Hepatocyte (in vitro differentiated cells): ENCODE data around the gene ADTRP. TPM values are rescaled to one million over a fixed set of nuclear protein-coding genes. Genes with fewer than 3 reads are reported as not detected.
"Not testable (repeated sequence)": the region's sequence is repeated elsewhere in the genome, so short reads cannot be mapped to it uniquely, and the experiment has no call there.

ENCODE experiments used
- DNase-seq: peaks from one replicate; pipeline ENCODE4 v3.0.0-alpha.2; 2016; ENCODE audit warnings: low spot score
- H2AFZ ChIP-seq: fragments of 200-600 bp; sonication (generic); 2 replicates; pipeline ENCODE4 v1.6.0; 2016; ENCODE audit warnings: antibody characterized with exemption, mild to moderate bottlenecking
- H3K27ac ChIP-seq: fragments of 200-600 bp; sonication (generic); 2 replicates; pipeline ENCODE4 v1.5.1; 2016; ENCODE audit warnings: mild to moderate bottlenecking
- H3K27me3 ChIP-seq: fragments of 200-600 bp; sonication (generic); 2 replicates; pipeline ENCODE4 v1.6.1; 2016
- H3K36me3 ChIP-seq: fragments of 200-600 bp; sonication (generic); replicated peaks from 2 replicates; pipeline ENCODE4 v1.5.1; 2016; ENCODE audit warnings: low read depth; ENCODE audit not compliant: insufficient read depth
- H3K4me1 ChIP-seq: fragments of 200-600 bp; sonication (generic); 2 replicates; pipeline ENCODE4 v1.5.1; 2016; ENCODE audit warnings: mild to moderate bottlenecking, moderate library complexity; ENCODE audit not compliant: insufficient read depth
- H3K4me2 ChIP-seq: fragments of 200-600 bp; sonication (generic); 2 replicates; pipeline ENCODE4 v1.6.0; 2016
- H3K4me3 ChIP-seq: fragments of 200-600 bp; sonication (generic); 2 replicates; pipeline ENCODE4 v1.5.1; 2016; ENCODE audit warnings: mild to moderate bottlenecking
- H3K79me2 ChIP-seq: fragments of 200-600 bp; sonication (generic); 2 replicates; pipeline ENCODE4 v1.6.0; 2017; ENCODE audit warnings: mild to moderate bottlenecking
- H3K9me2 ChIP-seq: fragments of 200-600 bp; sonication (generic); replicated peaks from 2 replicates; pipeline ENCODE4 v1.6.0; 2017; ENCODE audit warnings: mild to moderate bottlenecking; ENCODE audit not compliant: insufficient read depth
- H3K9me3 ChIP-seq: fragments of 200-600 bp; sonication (generic); 2 replicates; pipeline ENCODE4 v1.5.1; 2016; ENCODE audit warnings: low read depth, mild to moderate bottlenecking
- H4K20me1 ChIP-seq: fragments of 200-600 bp; sonication (generic); 2 replicates; pipeline ENCODE4 v1.6.0; 2016; ENCODE audit warnings: mild to moderate bottlenecking; ENCODE audit not compliant: insufficient read depth, poor library complexity, severe bottlenecking
- EZH2 ChIP-seq: fragments of 200-600 bp; sonication (generic); IDR thresholded peaks from 2 replicates; pipeline ENCODE4 v1.6.1; 2016; ENCODE audit warnings: antibody characterized with exemption, mild to moderate bottlenecking, borderline replicate concordance
- EZH2phosphoT487 ChIP-seq: fragments of 200-600 bp; sonication (generic); IDR thresholded peaks from one replicate; pipeline ENCODE4 v1.6.1; 2018; ENCODE audit warnings: antibody characterized with exemption, mild to moderate bottlenecking, low read depth, moderate library complexity; ENCODE audit not compliant: unreplicated experiment, severe bottlenecking
- WGBS: methylation state at CpG from one replicate; pipeline ENCODE4 v1.1.6; 2016; ENCODE audit warnings: low lambda C conversion rate; ENCODE audit errors: missing lambda C conversion rate; 5-methylcytosine and 5-hydroxymethylcytosine counted together
- polyA plus RNA-seq: library from polyadenylated mRNA; unstranded; fragments of >200 nt; fragmentation: Nextera tagmentation; extraction: Ambion mirVana; gene quantifications from 2 replicates; pipeline ENCODE4 v1.2.1, GENCODE V29; 2016
- total RNA-seq: library from RNA; depleted of rRNA; stranded (reverse); fragments of >200 nt; gene quantifications from 2 replicates; pipeline ENCODE4 v1.2.3, GENCODE V29; 2014
- TF ChIP-seq, protein P1 (sequence below): fragments of 200-600 bp; sonication (generic); IDR thresholded peaks from 2 replicates; pipeline ENCODE4 v1.5.1; 2016; ENCODE audit warnings: antibody characterized with exemption, mild to moderate bottlenecking; ENCODE audit not compliant: poor library complexity

ADTRP gene
- total and polyA plus RNA-seq, 2 experiments from 2014 or later = 4.1 to 9.8 TPM

DNA sequence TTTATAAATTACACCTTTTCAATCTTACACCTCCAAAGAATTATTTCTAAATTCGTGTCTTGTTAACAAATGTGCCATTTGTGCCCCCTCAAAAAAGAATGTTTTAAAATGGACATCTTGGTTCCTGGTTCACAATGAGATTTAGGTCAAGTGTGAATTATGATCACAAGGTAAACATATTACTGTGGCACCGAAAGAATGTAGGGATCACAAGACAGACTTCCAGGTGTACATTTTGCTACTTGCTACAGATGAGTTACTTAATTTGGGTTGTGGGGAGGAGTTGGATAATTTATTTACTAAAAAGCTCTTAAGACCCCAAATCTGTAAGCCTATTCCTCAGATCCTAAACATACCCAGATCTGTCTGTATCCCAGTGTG lies 25.0 kb upstream of the ADTRP start:
- no peak for TF ChIP-seq EZH2
- TF ChIP-seq, protein P1, sequence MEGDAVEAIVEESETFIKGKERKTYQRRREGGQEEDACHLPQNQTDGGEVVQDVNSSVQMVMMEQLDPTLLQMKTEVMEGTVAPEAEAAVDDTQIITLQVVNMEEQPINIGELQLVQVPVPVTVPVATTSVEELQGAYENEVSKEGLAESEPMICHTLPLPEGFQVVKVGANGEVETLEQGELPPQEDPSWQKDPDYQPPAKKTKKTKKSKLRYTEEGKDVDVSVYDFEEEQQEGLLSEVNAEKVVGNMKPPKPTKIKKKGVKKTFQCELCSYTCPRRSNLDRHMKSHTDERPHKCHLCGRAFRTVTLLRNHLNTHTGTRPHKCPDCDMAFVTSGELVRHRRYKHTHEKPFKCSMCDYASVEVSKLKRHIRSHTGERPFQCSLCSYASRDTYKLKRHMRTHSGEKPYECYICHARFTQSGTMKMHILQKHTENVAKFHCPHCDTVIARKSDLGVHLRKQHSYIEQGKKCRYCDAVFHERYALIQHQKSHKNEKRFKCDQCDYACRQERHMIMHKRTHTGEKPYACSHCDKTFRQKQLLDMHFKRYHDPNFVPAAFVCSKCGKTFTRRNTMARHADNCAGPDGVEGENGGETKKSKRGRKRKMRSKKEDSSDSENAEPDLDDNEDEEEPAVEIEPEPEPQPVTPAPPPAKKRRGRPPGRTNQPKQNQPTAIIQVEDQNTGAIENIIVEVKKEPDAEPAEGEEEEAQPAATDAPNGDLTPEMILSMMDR = no peak
- H3K4me3 ChIP-seq = no peak overlapping the region
- H3K79me2 ChIP-seq = no peaks in the 10 kb centered on the region
- peak overlapping the region; percentile 62 for H3K27ac ChIP-seq
- H4K20me1 ChIP-seq = no peaks in the 10 kb centered on the region
- H3K27me3 ChIP-seq = no peaks in the 10 kb centered on the region
- H3K9me2 ChIP-seq = no peaks in the 10 kb centered on the region
- 71% methylated on average over 2 of the region's 2 CpGs for WGBS
- H2AFZ ChIP-seq = no peak overlapping the region
- no peak overlapping the region for H3K4me2 ChIP-seq
- H3K9me3 ChIP-seq = no peaks in the 10 kb centered on the region
- DNase-seq = no peak
- no peaks in the 10 kb centered on the region for H3K36me3 ChIP-seq
- H3K4me1 ChIP-seq = peaks cover 21% of the 10 kb centered on the region

DNA sequence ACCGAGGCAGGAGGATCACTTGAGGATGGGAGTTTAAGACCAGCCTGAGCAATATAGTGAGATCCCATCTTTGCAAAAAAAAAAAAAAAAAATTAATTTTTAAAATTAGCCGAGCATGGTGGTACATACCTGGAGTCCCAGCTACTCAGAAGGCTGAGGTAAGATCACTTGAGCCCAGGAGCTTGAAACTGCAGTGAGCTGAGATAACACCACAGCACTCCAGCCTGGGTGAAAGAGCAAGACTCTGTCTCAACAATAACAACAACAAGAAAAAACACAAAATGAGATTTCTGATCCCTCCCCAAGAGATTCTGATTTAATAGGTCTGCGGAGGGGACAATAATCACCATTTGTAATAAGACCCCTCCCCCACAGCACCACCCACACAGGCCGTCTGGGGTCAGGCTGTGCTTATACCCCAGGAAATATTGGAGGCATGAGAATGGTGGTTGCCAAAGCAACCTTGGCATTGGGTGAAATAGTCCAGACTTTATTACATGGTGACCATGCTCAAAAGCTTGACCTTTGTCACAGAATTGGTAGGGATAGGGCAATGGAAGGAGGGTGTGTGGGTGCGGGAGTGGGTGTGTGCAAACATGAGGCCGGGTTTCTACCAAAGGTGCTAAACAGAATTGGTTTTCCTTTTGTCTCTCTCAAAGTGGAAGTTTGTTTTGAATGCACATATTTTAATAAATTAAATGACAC lies 24.4 kb upstream of the ADTRP start:
- no peak overlapping the region for H3K4me3 ChIP-seq
- TF ChIP-seq, protein P1 = no peak
- TF ChIP-seq EZH2 (no peak), EZH2phosphoT487 (no peak)
- 73% methylated on average over 6 of the region's 6 CpGs for WGBS
- no peaks in the 10 kb centered on the region for H3K9me3 ChIP-seq
- no peaks in the 10 kb centered on the region for H3K9me2 ChIP-seq
- no peaks in the 10 kb centered on the region for H4K20me1 ChIP-seq
- H3K27ac ChIP-seq = peak overlapping the region; percentile 62
- H3K4me2 ChIP-seq = no peak overlapping the region
- H3K36me3 ChIP-seq = no peaks in the 10 kb centered on the region
- no peak for DNase-seq
- H3K4me1 ChIP-seq = peaks cover 21% of the 10 kb centered on the region
- no peak overlapping the region for H2AFZ ChIP-seq
- H3K27me3 ChIP-seq = no peaks in the 10 kb centered on the region
- no peaks in the 10 kb centered on the region for H3K79me2 ChIP-seq

DNA sequence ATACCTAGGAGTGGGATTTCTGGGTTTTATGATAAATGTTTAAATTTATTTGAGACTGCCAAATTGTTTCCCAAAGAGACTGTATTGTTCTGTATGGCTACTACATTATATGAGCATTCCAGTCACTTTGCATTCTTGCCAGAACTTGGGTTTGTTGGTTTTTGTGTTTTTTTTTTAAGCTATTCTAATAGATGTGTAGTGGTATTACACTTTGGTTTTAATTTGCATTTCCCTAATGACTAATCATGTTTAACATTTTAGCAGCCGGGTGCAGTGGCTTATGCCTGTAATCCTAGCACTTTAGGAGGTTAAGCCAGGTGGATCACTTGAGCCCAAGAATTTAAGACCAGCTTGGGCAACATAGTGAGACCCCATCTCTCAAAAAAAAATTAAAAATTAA lies 21.9 kb upstream of the ADTRP start:
- H3K79me2 ChIP-seq, H4K20me1 ChIP-seq, H3K36me3 ChIP-seq, H3K9me3 ChIP-seq, DNase-seq, H3K9me2 ChIP-seq, H3K4me2 ChIP-seq, H2AFZ ChIP-seq, H3K27ac ChIP-seq, H3K27me3 ChIP-seq, H3K4me3 ChIP-seq: not testable (repeated sequence)
- WGBS = 38% methylated on average over 1 of the region's 1 CpG
- H3K4me1 ChIP-seq = peaks cover 24% of the 10 kb centered on the region

DNA sequence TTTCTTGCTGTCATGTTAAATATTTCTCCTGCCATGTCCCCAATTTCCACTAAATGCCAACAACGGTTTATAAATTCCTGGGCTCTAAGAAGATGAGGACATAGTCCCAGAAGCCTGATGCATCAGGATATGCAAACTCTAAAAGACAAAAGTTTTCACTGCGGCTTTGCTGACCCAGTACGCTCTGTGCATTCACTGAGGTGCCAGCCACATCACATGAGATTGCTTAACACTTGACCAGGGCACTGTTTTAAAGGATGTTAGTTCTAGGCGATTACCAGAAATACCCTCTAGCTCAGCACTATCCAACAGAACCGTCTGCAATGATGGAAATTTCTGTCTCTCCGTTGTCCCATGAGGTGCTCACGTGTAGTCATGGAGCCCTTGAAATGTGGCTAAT lies 19.9 kb upstream of the ADTRP start:
- no peak overlapping the region for H3K27ac ChIP-seq
- no peaks in the 10 kb centered on the region for H3K9me3 ChIP-seq
- no peak overlapping the region for H2AFZ ChIP-seq
- no peak overlapping the region for H3K4me2 ChIP-seq
- H4K20me1 ChIP-seq = no peaks in the 10 kb centered on the region
- peaks cover 20% of the 10 kb centered on the region for H3K4me1 ChIP-seq
- H3K4me3 ChIP-seq = no peak overlapping the region
- no peaks in the 10 kb centered on the region for H3K79me2 ChIP-seq
- WGBS = 76% methylated on average over 7 of the region's 7 CpGs
- H3K36me3 ChIP-seq = no peaks in the 10 kb centered on the region
- no peaks in the 10 kb centered on the region for H3K27me3 ChIP-seq
- no peak for DNase-seq
- no peak for TF ChIP-seq EZH2phosphoT487
- TF ChIP-seq, protein P1 = no peak
- no peaks in the 10 kb centered on the region for H3K9me2 ChIP-seq
